HG02870 (cell line): ENCODE measurements around the gene ATP8B1.

Experiments
- ATAC-seq: cut with Tn5 transposase; IDR thresholded peaks from one replicate; pipeline ENCODE4 v1.9.1; 2021; ENCODE audit warnings: mild to moderate bottlenecking, moderate library complexity; ENCODE audit not compliant: unreplicated experiment

Gene ATP8B1

DNA sequence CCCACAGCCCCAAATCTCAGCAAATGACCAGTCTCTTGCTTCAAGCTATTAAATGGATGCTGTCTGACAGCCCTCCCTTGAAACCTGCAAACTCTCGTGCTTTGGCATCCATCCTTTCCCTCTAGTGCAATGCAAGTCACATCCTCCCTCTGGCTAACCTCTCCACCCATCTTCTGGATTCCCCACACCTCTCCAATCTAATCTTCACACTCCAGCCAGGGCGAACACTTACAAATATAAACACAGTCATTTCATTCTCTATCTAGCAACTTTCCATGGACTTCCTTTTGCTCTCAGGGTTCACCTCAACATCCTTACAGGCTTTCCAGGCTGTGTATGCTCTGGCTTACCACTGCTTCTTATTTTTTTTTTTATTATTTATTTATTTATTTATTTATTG is 171.4 kb downstream of the ATP8B1 start:
- no peak for ATAC-seq

DNA sequence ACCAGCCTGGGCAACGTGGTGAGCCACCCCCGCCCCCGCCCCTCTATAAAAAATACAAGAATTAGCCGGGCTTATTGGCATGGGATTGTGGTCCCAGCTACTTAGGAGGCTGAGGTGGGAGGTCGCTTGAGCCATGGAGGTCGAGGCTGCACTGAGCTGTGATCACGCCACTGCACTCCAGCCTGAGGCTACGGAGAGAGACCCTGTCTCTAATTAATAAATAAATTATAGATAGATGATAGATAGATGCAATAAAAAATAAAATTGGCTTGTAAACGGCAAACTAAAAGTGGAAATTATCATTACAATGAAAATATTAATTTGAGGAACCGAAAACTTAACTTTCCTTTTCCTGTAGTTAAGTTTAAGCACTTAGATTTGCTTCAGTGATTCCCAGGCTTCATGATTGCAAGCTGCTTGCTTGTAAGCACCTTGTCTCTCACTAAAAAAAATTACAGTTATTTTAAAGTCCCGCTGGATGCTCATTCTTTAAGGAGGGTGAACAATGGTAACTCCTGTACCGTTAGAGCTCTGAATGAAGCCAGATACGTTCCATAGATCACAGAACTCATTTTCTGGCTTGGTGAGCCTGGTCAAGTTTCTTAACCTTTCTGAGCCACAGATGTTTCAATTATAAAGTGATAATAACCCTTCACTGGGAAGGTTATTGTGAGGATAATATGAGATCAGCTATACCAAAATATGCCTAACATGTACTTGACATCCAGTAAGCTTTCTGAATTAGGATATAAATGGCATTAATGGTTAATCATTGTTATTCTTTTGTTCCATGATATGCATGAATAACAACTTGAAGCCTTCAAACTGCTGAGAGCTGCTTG is 172.1 kb downstream of the ATP8B1 start:
- peak; percentile 36 for ATAC-seq

DNA sequence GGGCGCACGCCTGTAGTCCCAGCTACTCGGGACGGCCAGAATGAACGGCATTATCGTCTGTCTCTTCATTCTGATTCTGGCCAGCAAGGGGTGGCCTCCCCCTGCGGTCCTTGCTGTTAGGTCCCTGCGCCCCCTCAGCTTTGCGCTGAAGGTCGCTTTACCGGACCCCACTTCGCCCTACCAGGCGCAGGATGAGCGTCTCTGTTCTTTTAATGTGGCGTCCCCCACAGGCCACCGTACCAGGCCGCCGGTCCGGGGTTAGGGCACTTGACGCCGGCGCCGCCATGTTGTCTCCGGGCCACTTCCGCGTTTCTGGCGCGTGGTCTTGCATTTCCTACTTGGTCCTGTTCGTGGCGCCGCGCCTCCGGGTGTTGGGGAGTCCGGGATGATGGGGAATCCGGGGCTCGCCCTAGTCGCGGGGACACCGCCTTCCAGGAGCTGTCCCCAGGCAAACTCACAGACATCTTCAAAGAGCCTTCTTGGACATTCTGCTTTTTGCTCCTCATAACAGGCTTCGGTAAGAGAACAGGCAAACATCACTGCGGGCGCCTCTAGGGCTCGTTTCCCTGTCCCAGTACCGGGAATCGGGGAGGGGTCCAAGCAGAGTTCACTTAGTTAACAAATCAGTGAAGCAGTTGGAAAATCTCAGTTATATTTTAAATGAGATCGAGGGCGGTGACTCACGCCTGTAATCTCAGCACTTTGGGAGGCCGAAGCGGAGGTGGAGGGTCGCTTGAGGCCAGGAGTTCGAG is 172.9 kb downstream of the ATP8B1 start:
- peak; percentile 90 for ATAC-seq

DNA sequence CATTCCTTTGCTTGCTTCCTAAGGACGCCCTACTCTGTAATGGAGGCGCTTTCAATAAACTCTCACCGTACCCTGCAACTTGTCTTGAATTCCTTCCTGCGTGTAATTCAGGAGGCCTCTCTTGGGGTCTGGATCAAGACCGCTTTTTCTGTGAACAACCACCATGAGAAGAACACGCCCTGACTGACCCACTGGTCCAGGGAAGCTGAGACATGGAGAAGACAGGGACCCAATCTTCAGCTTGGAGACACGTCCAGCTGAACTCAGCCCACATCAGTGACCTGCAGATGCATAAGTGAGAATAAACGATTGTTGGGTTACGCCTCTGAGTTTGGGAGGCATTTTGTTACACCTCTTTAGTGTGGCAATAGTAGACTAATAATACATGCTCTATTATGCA is 173.7 kb downstream of the ATP8B1 start:
- no peak for ATAC-seq

DNA sequence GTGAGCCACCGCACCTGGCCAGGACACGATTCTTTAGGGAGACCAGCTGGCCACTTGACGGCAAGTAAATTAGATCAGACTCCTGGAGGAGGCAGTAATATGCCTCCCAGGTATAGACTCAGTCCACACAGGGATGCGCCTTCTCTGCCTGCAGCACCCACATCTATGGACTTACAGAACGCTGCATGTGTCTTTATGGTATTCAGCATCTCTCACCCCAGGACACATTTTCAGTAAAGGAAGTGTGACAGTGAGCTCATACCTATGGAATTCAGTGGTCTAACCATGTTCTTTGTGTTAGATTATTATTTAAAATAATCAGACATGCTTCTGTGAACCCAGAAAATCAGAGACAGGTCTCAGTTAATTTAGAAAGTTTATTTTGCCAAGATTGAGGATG is 175.6 kb downstream of the ATP8B1 start:
- ATAC-seq = no peak

DNA sequence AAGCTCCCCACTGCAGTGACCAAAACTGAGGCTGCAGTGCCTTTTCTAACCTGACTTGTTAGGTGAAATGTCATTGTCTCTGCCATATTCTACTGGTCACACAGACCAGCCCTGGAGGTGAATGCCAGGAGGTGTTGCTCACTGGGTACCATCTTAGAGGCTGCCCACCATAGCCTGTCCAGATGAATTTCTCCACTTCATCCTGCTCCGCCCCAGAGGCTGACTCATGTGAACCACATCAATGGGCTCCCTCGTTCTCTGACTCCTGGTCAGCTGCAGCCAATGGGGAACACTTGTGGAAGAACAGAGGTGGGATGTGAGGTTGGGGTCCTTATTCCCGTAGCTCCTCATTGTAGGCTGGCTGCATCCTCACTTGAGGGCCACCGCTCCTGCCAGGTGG is 178.1 kb downstream of the ATP8B1 start:
- ATAC-seq = no peak

DNA sequence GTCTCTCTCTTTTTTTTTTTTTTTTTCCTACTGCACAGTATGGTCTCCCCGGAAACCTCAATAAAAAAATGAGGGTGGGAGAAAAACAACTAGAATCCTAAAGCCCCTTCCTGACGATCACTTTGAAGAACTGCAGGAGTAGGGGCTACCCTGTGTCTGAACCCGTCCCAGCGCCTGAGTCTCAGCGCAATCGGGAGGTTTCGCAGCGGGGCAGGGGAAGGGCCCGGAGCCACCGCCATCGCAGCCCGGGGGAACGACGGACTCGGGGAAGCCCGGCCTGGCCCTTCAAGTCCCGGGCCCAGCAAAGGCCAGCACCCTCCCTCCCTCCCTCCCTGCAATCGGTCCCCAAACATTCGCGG is 181.9 kb downstream of the ATP8B1 start:
- peak; percentile 17 for ATAC-seq

DNA sequence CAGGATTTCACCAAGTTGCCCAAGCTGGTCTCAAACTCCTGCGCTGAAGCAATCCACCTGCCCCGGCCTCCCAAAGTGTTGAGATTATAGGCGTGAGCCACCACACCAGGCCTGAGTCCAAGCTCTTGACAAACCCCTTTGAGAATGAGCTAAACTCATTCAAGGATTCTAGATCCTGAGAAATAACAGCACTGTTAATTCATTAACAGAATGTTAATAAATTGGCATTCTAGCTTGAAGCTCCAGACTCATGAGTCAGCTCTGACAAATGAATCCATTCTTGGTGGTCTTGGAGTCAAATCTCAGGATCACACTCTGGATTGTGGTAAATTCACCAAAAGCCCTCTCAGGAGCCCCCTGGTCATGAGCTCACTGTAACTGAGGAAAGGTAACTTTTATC is 183.2 kb downstream of the ATP8B1 start:
- no peak for ATAC-seq

DNA sequence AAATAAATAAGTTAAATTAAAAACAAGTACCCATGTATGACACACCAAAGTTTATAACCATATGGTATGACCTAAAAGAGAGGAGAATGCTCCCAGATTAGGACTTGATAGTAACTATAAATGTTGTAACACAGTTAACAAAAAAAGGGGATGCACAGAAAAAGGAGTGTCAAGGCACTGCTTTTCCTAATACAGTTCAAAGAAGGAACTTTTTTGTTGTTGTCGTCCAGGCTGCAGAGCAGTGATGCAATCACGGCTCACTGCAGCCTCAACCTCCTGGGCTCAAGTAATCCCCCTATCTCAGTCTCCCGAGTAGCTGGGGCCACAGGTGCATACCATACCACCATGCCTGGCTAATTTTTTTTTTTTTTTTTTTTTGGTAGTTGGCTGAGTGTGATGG is 184.2 kb downstream of the ATP8B1 start:
- no peak for ATAC-seq

DNA sequence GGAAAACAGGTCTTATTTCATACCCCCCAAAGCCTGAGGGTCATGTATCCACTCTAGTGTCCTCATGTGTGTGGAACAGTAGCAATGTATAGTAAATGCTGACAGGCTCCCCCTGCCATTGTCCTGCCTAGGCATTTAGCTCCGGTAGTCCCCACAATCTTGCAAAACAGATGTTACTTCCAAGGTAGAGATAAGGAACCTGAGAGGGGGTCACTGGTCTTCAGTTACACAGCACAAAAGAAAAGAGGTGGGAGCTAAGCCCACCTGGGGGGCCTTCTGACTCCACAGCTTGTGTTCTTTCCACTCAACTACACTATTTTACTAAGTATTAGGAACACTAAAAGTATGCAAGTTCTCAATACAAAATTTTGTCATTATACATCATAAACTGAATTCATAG is 199.2 kb downstream of the ATP8B1 start:
- ATAC-seq = no peak
